SH-SY5Y (cell line): ENCODE measurements around the gene SERP1.

Experiments used
- GATA2 ChIP-seq: IDR thresholded peaks from 2 replicates; pipeline ENCODE4 v1.6.1; 2011; ENCODE audit warnings: mild to moderate bottlenecking, low read depth, low read length
- GATA3 ChIP-seq: IDR thresholded peaks from 2 replicates; pipeline ENCODE4 v1.6.1; 2011; ENCODE audit warnings: low read depth, mild to moderate bottlenecking, low read length, moderate library complexity

GRCh38 chr3:150495563-150496168, 50.6 kb downstream of the SERP1 start:
- TF ChIP-seq GATA2: no peak
- TF ChIP-seq GATA3: no peak
